Ovary (tissue), 3 donors: ENCODE measurements around the gene RIPK1.

Experiments
- EP300 ChIP-seq: sonication (generic); formaldehyde crosslinking; IDR thresholded peaks from one replicate; pipeline ENCODE4 v1.6.1; 2017; ENCODE audit warnings: antibody characterized with exemption
- POLR2A ChIP-seq: fragments of 450-650 bp; IDR thresholded peaks from one replicate; pipeline ENCODE4 v1.6.1; 2017; ENCODE audit warnings: antibody characterized with exemption, mild to moderate bottlenecking, moderate library complexity
- TF ChIP-seq, protein P1 (sequence below), 3 donors: fragments of 450-650 bp in 2 of 3; fragments of 200-600 bp in 1 of 3; IDR thresholded peaks; one replicate each; pipeline versions ENCODE4 v1.5.1 to v1.8.0; 2016 to 2022; ENCODE audit warnings: antibody characterized with exemption in 3 of 3, mild to moderate bottlenecking in 1 of 3
- donor health status: DM: no; HTN: no; CAD: no.

DNA sequence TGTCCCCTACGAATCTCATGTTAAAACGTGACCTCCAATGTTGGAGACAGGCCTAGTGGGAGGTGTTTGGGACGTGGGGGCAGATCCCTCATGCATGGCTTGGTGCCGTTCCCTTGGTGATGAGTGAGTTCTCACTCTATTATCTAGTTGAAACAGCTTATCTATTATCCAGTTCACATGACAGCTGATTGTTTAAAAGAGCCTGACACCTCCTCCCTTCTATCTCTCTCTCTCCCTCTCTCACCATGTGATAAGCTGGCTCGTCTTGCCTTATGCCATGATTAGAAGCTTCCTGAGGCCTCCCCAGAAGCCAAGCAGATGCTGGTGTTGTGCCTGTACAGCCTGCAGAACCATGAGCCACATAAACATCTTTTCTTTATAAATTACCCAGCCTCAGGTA, 32.9 kb upstream of the RIPK1 start:
- no peak for TF ChIP-seq POLR2A
- TF ChIP-seq EP300, result no peak
- TF ChIP-seq, protein P1, sequence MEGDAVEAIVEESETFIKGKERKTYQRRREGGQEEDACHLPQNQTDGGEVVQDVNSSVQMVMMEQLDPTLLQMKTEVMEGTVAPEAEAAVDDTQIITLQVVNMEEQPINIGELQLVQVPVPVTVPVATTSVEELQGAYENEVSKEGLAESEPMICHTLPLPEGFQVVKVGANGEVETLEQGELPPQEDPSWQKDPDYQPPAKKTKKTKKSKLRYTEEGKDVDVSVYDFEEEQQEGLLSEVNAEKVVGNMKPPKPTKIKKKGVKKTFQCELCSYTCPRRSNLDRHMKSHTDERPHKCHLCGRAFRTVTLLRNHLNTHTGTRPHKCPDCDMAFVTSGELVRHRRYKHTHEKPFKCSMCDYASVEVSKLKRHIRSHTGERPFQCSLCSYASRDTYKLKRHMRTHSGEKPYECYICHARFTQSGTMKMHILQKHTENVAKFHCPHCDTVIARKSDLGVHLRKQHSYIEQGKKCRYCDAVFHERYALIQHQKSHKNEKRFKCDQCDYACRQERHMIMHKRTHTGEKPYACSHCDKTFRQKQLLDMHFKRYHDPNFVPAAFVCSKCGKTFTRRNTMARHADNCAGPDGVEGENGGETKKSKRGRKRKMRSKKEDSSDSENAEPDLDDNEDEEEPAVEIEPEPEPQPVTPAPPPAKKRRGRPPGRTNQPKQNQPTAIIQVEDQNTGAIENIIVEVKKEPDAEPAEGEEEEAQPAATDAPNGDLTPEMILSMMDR (IDR thresholded peaks at IDR 0.05), result no peak
